GM21737 (cell line): Measurements from ENCODE around the gene KXD1.

Experiments used
- ATAC-seq: cut with Tn5 transposase; IDR thresholded peaks from one replicate; pipeline ENCODE4 v1.9.1; 2021; ENCODE audit warnings: mild to moderate bottlenecking, moderate library complexity; ENCODE audit not compliant: unreplicated experiment

Gene KXD1

DNA sequence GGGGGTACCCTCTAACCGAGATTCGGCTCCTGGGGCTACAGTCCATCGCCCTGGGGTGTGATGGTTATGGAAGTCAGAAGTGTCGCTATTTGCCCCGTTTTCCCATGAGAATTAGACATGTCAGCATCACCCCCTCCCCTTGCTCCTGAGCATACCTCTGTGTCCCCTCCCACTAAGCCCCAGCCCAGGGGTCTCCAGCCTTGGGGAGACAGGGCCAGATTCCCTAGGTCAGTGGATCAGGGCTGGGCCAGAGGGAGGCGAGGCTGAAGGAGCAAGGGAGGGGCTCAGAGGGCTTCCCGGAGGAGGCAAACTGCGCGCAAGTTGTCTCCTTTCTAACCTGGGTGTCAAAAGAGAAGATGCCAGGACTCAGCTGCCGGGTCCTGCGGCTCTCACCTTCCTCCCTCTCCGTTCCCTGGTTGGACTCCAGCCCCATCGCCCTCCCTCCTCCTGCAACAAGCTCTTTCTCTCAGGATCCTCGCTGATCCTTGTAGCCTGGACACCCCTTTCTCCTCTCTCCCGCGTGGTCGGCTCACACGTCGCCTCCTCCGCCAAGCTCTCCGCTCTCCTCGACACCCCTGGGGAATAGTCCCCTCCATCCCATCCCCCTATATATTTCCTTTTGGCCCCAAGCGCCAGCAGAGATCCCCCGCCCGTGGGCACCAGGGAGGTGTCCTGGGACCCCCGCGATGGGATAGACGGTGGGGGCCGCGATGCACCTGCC lies 54.5 kb downstream of the KXD1 start:
- no peak for ATAC-seq

DNA sequence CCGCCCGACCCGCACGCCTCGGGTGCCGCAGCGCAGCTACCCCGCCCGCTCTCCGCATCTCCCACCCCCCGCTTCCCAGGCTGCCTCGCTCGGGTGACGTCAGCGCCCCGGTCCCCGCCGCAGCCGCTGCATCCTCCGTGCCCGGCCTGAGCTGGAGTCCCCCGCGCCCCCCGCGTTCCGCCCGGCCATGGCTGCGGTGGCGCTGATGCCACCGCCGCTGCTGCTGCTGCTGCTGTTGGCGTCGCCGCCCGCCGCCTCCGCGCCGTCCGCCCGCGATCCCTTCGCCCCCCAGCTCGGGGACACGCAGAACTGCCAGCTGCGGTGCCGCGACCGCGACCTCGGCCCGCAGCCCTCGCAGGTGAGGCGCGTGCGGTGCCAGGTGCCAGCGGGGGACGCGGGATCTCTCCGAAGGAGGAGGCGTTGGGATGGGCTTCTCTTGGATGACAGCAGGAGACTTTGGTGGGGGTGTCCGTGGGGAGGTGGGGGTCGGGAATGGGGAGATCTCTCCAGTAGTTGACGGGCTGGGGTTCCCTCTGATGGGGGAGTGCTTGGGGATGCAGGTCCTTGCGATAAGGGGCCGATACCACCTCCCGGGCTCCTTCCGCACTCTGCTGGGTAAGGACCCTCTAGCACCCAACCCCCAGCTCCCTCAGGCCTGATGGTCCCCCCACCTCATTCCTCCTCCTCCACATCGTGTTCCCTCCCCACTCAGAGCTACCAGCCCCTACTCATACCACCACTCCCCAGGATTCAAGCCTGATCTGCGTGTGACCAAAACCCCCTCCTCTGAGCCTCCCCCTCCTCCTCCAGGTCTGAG lies 55.3 kb downstream of the KXD1 start, which contains the start of gene TMEM59L:
Gene TMEM59L (plus strand): TSS at position 99 of the 817 bp plus-strand sequence. CDS start 89 bp downstream, at position 188.
- no peak for ATAC-seq

DNA sequence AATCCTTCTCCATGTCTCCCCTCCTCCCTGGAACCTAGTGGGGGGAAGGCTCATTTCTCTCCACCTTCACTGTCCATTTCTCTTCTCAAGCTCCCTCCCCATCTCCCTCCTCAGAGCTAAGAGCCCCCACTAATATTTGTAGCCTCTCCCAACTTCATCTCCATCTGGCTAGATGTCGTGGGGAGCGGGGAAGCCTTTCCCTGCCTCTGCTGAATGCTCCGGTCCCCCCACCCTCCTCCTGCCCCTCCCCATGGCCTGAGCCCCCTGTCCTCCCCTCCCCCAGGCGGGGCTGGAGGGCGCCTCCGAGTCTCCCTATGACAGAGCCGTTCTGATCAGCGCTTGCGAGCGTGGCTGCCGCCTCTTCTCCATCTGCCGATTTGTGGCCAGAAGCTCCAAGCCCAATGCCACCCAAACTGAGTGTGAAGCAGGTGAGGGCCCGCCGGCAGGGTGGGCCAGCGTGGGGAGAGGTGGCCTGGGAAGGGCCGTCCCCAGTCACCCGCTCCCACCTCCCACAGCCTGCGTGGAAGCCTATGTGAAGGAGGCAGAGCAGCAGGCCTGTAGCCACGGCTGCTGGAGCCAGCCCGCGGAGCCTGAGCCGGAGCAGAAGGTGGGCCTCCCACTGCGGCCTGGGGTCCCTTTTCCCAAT lies 56.0 kb downstream of the KXD1 start:
- no peak for ATAC-seq

DNA sequence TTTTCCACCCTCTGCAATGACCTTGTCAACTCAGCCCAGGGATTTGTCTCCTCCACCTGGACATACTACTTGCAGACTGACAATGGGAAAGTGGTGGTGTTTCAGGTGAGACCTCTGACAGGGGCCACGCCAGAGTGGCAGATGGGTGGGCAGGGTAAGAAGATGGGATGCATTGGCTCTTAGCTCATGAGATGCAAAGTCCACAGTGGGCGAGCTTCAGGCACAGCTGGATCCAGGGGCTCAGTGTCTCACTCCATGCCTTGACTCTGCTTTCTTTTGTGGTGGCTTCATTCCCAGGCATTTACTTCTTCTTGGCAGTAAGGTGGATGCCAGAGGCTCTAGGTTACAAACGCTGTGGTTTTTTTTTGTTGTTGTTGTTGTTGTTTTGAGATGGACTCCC lies 58.4 kb downstream of the KXD1 start:
- no peak for ATAC-seq

DNA sequence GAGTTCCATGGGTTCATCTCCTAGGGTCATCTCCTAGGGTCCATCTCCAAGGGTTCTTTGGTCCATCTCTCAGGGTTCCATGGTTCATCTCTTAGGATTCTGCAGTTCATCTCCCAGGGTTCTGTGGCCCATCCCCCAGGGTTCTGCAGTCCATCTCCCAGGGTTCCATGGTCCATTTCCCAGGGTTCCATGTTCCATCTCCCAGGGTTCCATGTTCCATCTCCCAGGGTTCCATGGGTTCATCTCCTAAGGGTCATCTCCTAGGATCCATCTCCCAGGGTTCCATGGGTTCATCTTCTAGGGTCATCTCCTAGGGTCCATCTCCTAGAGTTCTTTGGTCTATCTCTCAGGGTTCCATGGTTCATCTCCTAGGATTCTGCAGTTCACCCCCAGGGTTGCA lies 59.9 kb downstream of the KXD1 start:
- ATAC-seq: no peak

DNA sequence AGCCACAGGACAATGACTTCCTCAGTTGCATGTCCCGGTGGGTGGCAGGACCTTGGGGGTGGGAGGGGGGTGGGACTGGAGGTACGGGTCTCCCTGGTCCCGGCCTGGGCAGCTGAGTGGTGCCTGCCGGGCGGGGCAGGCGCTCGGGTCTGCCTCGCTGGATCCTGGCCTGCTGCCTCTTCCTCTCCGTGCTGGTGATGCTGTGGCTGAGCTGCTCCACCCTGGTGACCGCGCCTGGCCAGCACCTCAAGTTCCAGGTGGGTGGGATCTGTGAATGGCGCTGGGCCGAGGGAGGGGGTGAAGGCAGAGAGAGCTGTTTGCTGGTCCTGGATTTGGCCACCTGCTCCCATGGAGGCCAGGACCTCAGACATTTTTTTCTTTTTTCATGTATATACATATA lies 60.6 kb downstream of the KXD1 start:
- ATAC-seq: no peak
